HG03135 (cell line): ENCODE measurements around the gene UGT1A8.

Experiments used
- ATAC-seq: cut with Tn5 transposase; IDR thresholded peaks from one replicate; pipeline ENCODE4 v1.9.1; 2021; ENCODE audit warnings: mild to moderate bottlenecking, moderate library complexity; ENCODE audit not compliant: unreplicated experiment

The UGT1A8 gene

DNA sequence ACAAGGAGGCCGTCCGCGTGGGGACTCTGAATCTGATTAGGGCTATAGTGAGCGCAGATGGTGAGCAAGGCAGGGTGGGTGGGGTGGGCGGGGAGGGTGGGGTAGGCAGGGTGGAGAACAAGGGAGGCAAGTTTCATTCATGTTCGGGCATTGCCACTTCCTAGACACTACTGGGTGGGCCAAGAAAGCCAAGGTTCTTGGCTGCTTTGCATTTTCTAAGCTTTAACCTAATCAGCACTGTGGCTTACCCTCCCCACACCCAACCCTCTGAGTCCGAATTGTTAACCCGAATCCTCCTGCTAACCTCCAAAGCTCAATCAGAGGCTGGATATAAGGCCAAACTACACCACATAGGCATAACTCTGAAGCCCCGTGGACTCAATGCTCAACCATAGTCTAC is 178.8 kb downstream of the UGT1A8 start:
- no peak for ATAC-seq

DNA sequence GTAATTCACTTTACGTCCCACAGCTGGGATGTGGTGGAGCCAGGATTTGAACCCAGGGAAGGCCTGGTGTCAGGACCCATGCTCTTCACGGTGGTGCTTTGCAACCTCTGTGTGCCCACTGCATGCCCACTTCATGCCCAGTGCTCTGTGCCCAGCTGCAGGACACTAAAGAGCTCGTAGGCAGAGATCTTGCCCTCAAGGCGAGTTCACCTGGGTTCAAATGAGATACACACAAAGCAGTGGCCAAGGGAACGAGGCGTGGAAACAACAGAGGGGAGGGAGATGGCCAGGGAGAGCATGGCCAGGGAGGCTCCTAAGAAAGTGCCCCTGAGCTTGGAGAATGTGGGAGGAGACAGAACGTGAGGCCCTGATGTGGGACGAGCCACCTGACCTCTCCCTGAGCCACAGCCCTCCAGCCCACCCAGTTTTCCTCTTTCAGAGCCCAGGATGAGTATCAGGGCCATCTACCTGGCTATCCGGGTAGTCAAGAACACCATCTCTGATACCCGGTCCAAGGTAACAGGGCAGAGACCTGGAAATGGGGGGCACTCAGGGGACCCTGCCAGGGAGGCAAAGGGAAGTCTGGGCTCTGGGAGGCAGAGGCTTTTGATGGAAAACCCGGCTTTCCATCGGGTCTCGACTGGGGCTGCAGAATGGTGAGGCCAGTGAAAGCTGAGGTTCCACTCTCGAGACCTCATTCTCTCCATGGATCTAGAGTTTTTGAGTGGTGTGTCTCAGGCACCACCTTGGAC is 181.1 kb downstream of the UGT1A8 start:
- no peak for ATAC-seq

DNA sequence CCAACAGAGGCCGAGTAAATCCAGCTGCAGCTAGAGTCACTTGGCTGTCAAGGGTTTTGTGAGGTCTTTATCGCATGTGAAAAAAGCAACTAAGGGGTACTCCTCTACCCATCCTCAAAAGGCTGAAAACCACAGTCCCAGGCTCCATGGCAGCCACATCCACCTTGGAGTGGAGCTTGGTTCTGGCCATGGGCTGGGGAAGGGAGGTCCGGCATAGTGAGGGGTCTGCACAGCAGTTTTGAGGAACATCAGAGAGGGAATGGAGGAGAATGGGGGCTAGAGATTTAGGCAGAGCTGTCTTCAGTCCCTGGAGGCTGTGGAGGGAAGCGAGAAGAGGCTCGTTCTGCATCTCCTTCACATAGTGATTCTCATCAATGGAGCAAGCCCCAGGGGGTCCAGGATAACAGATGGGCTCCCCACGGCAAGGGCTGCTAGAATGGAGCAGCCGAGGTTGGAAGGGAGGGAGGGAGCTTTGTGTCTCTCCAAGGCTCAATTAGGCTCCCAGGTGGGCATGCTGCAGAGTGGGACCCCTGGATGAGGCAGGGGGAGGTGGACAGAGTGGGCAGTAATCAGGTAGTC is 181.7 kb downstream of the UGT1A8 start:
- no peak for ATAC-seq

DNA sequence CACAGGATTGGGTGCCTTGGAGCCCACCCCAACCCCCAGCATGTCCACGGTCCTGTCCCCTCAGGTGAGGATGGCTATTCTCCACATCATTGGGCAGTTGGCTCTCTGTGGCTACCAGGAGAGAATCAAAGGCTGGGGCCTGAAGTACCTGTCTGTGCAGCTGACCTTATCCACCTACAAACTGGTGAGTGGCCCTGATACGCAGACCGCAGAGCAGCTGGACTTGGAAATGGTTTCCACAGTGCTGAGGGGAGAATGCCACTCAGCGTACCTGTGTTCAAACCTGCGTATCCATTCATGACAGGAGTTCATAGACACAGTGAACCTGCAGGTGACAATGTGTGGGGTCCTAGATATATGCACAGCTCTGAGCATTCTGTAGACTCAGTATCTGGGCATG is 182.3 kb downstream of the UGT1A8 start:
- no peak for ATAC-seq

DNA sequence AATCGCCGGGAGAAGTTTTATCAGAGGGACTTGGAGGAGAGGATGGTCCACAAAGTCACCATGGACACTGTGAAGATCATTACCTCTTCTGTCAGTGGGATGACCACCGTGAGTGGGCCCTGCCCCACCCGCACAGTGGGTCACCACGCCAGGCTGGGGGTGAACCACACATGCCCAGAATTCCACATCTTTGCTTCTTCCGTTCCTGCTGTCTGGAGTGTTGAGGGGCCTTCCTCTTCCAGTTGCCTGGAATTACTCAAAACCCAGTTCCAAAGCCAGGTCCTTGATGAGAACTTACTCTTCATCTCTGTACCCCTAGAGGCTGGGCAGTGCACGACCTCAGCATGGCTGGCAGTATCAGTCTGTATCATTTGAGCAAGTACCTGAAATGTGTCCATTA is 182.8 kb downstream of the UGT1A8 start:
- no peak for ATAC-seq

DNA sequence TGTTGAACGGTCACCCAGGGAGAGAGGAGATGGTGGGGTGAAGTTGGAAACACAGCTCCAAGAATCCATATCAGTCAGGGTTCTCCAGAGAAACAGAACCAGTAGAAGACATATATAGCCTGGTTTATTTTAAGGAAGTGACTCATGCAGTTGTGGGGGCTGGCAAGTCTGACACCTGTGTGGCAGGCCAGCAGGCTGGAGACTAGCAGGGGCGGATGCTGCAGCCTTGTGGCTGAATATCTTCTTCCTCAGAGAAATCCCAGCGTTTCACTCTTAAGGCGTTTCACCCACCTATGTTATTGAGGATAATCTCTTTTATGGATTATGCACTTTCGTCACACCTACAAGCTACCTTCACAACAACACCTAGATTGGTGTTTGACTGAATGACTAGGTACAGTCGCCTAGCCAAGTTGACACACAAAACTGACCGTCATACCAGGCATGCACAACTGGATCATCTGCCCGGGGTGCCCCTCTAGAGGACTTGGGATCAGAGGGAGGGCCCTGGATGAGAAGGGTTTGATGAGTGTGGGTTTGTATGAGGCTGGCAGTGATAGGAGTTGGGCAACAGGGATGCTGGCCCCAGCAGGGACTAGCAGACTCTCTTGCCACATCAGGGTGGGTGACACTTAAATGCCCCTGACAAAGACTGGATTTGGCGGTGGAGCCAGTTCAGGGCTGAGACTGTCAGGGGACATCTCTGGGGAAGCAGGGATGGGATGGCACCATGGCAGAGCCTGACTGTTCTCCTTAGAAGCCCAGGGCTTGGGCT is 184.1 kb downstream of the UGT1A8 start:
- no peak for ATAC-seq

DNA sequence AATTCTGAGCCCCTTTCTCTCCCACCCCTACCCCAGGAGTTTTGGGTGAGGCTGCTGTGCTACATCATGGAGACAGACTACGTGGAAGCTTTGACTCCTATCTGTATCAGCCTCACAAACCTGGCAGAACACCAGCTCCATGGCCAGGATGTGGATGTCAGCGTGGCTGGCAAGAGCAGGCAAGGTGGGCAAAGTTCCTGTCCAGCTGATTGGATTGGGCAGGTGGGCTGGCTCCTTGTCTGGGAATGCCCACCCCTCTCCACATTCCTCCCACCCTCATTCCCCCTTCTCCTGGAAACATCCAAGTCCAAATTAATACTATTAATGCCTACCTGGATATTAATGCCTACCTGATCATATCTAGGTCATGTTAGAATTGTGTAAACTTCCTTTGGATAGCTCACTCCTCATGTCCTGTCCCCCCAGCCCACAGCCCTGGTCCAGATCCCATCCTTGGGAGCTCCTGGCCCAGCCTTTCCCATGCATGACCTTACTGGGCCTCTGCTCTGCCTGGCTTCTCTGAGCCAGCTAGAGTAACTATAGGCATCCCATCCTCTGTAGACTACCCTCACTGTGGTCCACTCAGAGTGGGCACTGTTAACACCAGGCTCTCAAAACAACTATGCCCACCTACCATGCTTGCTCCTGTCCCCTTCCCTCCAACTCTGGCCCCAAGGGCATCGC is 184.8 kb downstream of the UGT1A8 start:
- no peak for ATAC-seq

DNA sequence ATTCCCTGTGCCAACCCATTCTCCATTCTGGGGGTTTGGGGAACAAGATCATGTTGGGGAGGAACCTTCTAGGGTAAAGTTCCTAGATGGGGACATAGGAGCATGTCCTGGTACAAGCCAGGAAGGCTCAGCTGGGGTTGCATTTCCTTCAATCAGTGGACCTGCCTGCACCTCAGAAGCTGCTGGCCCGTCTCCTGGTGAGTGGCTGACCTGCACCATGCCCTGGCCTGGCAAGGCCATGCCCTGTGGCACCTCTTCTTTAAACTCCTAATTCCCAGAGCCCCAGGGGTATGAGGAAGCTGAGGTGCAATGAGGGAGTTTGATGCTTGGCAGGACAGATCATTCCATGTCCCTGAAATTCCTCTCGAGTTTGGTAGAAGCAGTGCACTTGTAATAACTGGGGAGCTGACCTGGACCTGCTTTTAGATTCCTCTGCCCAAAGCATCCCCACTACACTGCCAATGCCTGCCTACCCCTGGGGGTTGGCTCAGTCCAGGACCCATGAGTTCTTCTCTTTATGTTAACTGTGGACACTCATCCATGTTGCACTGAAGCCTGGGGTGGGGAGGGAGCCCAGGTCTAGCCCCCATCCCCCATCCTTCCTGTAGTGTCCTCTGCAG is 186.0 kb downstream of the UGT1A8 start:
- no peak for ATAC-seq

DNA sequence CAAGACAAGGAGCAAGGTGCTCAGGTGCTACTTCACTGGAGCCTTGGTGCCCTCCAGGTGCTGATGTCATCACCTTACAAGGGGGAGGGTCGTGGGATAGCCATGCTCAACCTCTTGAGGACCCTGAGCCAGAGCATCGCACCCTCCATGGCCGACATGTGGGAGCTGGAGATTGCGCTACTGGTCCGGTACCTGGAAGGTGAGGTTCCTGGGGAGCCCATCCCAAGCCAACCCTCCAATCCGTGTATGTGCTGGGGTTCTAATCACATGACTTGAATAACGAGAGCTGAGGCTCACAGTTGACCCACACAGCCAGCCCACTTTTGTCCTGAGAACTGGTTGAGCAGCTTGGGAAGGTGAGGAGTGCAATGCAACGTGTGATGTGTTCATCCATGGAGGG is 186.6 kb downstream of the UGT1A8 start:
- no peak for ATAC-seq

DNA sequence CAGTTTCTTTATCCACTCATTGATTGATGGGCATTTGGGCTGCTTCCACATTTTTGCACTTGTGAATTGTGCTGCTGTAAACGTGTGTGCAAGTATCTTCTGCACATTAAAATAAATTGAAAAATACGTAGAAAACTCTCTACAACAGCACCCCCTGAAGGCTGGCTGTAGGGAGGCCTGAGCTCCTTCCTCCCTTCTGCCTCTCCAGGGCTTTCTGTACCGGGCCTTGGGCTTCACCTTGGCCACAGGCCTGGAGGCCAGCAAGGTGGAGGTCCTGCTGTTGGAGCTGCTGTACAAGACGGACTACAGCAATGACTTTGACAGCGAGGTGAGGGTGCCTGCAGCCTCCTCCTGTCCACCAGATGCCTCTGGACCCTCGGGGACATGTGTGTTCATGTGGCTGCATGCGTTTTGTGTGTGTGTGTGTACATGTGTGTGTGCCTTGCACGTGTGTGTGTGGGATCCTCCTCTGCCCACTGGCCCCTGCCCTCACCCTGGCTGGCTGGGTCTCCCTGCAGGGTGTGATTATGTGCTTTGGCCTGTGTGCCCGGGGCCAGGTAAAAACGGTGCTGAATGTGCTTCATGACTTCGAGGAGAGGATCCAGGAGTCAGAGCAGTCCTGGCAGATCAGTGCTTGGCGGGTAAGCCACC is 189.9 kb downstream of the UGT1A8 start:
- ATAC-seq = no peak

DNA sequence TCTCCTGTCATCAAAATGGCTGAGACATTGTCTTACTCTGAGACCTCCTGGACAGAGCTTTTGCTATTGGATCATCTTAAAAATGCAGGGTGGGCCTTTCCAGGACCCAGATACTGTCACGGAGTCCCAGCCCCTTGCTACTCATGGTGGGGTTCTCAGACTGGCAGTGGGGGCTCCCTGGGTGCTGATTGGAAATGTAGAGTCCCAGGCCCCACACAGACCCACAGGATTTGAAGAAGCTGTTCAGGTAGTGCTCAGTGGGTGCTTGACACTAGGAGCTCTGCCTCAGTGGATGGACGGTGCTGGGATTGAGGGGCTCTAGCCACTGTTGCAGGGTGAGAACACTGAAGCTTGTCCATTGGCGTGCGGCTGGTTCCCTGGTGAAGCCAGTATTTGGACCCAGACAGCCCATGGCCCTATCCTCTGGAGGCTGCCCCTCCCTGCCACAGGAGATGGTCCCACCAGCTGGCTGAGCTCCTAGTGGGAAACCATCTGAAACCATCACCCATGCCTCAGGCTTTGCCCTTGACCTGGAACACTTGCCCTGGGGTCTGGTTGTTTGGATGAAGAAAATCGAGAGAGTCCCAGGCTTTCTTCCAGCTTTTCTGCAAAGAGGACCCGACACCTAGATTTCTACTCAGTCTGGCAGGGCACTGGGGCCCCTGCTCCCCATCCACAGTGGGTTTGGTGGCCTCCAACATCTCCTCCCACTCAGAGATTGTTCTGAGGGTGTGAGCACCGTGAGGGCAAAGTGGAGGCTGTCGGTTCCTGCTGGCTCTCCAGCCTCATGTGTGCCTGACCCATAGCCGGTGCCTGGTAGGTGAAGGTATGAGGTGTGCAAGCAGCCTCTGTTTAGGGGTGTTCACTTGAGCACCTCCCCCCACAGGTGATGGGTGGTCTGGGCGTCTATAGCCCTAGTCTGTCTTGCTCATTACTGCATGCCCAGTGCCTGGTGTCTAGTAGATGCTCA is 190.8 kb downstream of the UGT1A8 start:
- no peak for ATAC-seq

DNA sequence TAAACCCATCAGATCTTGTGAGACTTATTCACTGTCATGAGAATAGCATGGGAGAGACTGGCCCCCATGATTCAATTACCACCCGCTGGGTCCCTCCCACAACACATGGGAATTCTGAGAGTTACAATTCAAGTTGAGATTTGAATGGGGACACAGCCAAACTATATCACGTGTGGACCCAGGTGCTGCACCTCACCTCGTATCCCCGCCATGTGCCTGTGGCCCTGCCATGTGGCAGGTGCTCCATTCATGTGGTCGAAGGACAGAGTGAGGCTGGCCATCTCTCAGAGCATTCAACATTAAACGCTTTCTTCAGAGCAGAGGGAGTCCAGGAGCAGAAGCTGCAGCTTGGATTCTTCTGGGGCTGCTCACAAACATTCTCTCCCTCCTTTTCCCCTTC is 193.0 kb downstream of the UGT1A8 start:
- ATAC-seq = no peak

DNA sequence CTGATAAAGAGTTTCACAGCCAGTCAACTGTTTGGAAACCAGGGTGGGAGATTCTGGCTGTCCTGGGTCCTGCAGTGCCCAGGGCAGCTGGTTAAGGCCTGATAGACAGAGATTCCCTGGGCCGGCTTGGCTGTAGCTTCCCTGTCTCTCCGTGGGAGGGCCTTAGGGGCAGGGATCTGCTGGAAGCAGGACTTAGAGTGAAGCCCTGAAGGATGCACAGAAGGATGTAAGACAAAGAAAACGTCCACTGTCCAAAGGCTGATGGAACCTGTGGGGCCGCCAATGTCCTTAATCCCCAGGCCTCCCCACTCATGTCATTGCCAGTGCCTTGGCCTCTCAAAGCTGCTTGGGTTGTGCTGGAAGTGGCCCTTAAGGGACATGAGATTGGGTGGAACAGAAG is 193.7 kb downstream of the UGT1A8 start:
- ATAC-seq = no peak

DNA sequence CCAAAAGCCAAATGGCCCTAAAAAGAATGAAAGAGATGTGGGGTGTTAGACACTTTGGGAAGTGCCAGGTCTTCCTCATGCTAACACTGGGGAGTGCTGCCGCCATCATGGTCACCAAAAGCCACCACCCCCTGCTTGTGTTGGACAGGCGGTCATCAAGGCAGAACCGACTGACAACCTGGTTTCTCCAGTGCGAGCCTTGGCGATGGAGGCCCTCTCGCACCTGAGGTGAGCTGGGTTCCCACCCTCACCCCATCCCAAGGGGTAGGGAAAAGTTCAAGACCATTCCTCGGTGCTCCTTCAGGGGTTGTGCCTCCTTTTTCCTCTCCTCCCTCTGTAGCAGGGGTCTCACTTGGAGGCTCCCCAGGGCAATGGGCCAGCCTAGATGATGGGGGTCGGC is 194.3 kb downstream of the UGT1A8 start:
- no peak for ATAC-seq

DNA sequence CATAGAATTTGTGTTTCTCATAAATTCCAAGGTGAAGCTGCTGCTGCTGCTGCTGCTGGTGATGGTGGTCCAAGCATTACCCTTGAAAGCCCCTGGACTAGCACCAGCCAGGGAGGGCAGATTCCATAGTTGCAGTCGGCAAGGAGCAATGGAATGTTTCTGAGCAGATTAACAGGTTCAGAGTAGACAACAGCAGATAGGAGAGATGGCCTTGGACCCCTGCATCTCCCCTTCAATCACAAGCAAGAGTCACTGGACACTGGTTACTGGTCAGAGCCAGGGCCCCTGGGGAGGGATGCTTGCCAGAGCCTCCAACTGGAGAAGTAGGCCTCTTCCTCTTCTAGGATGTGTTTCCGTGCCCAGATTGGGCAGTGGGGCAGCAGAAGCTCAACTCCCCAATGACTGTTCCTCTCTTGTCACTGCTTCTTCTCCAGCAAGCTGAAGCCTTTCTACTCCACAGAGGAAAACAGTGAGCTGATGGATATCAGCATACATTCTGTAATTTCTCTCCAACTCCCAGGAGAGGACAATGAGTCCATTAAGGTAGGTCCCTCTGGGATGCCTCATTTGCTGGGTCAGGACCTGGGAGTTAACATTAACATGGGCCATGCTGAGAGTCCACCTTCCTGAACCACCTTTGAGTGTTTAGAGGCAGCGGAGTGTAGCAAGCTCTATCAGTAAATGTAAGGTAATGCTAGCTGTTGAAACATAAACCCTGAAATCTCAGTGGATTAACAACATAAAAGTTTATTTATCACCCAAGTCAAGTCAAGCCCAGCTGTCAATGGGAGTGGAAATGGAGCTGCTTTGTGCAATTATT is 196.0 kb downstream of the UGT1A8 start:
- no peak for ATAC-seq

DNA sequence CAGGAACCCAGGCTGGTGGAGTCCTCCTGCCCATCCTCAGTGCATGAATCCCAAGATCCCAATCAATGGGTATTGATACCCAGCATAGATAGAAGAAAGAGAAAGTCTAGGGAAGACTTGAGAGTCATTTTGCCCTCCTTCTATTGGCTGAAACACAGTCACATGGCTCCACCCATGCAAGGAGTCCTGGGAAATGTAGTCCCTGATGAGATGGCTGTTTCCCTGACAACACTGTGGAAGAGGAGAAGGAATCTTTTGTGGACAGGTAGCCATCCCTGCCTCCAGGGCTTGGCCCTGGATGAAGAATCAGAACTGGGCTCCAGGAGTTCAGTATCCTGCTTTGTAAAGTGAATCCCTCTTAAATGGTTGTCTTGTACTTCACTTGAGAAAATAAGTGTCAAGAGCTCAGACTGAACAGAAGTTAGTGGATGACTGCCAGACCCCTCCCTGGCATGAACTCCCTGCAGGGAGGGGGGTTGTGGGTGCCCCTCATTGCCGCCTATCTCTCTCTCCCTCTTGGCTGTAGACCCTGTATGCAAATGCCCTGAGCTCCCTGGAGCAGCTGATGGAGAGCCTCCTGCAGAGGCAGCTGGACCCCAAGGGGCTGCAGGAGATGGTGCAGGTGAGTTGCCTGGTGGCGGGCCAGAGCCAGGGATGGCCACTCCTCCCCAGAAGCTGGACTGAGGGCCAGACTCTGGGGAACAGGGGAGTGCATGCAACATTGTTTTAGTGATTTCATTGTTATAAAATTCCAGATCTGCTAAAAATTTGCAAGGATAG is 196.8 kb downstream of the UGT1A8 start:
- ATAC-seq = no peak

DNA sequence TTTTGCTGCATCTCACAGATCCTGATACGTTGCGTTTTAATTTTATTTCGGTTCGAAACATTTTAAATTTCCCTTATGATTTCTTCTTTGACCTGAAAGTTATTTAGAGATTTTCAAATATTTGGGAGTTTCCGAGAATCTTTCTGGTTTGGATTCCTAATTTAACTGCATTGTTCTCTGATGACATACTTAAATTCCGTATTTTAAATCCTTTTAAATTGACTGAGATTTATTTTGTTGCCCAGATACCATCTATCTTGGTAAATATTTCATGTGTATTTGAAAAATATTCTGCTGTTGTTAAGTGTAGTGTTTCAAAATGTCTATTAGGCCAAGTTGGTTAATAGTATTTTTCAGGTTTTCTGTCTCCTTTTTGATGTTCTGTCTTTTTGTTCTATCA is 198.4 kb downstream of the UGT1A8 start:
- no peak for ATAC-seq

DNA sequence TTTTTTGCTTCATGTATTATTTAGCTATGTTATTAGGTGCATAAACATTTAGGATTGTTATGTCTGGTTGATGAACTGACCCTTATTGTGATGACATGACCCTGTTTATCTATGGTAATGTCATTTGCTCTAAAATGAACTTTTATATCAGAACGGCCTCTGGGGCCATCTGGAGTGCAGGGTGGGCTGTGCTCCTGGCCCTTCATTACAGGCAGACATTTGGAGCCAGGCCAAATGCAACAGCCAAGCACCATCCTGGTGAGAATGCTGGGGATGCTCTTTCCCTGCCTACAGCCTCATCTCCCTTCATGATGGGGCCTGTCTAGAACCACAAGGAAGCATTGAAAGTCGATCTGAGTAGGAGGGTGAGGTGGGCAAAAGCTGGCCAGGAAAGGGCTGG is 198.9 kb downstream of the UGT1A8 start:
- no peak for ATAC-seq
